ENCODE data around the gene RBBP4.

DNA sequence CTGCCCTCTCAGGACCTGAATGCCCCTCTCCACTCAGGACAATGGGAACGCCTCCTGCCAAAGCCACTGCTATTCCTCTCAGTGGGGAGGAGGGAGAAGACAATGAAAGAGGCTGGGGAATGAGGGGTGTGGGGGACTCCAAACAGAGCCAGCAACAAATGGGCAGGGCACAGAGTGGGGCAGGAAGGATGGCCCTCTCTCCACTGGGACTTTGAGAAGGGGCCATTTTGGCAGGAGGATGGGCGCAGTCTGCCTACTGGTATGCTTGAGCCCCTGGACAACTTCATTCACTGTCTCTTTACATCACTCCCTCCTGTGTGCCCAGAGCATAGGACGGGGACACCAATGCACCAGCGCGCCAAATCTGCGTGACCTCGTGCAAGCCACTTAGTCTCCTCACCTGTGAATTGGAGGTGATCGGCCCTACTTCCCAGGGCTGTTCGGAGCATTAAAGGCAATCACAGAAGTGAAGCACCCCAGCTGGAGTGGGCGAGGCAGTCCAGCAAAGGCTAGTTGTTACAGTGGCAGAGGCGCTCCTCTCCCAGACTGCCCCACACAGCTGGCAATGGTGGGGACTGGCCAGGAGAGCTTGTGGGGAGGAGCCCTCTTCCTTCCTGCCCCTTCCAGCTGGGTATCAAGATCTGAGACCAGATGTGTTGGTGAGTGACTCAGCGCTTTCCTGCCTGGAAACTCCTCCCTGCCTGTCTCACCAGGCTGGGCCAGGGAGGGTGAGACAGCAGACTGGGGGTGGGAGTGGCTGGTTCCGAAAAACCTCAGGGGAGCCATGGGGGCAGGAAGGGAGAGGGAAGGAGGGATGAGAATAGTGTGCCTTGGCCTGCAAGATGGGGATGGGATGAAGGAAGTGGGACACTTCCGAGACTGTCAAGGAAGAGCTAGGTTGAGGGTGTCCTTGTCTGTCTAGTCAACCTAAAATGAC is 73.9 kb downstream of the RBBP4 start:
- TF ChIP-seq CTCF (IDR thresholded peaks at IDR 0.05) (no peak), POLR2A (IDR thresholded peaks at IDR 0.05) (no peak)
